NCI-H187 (cell line): Measurements from ENCODE around the gene CEACAM19.
"Not testable (repeated sequence)": the region's sequence is repeated elsewhere in the genome, so short reads cannot be mapped to it uniquely, and the experiment has no call there.

Source experiments
- DNase-seq, 2 experiments: peaks; one replicate each; lab custom pipeline; 2025; lab: John Stamatoyannopoulos, UW

CEACAM19 gene

GRCh38 chr19:44671400-44671799 is at the start of gene CEACAM19:
TSS of gene CEACAM19 (plus strand) at chr19:44671482. CDS start at chr19:44671932, 450 bp downstream.
- DNase-seq, result no peak

- DNase-seq, result no peak
These were observed 48.2 kb upstream of the CEACAM19 start for GRCh38 chr19:44623080-44623479.

GRCh38 chr19:44623626-44624025 is 47.7 kb upstream of the CEACAM19 start:
- DNase-seq, result no peak

GRCh38 chr19:44624840-44625354 is 46.4 kb upstream of the CEACAM19 start:
- DNase-seq, result no peak

GRCh38 chr19:44625637-44626036 is 45.6 kb upstream of the CEACAM19 start:
- DNase-seq, result not testable (repeated sequence)

GRCh38 chr19:44626048-44626624 is 45.1 kb upstream of the CEACAM19 start:
- DNase-seq, result no peak

GRCh38 chr19:44627631-44628030 is 43.7 kb upstream of the CEACAM19 start:
- no peak for DNase-seq

- no peak for DNase-seq
These were observed 42.5 kb upstream of the CEACAM19 start for GRCh38 chr19:44628793-44629192.

GRCh38 chr19:44631611-44632010 is 39.7 kb upstream of the CEACAM19 start:
- not testable (repeated sequence) for DNase-seq

GRCh38 chr19:44634058-44634457 is 37.2 kb upstream of the CEACAM19 start:
- not testable (repeated sequence) for DNase-seq

GRCh38 chr19:44634785-44635184 is 36.5 kb upstream of the CEACAM19 start:
- no peak for DNase-seq

- no peak for DNase-seq
These were observed 35.5 kb upstream of the CEACAM19 start for GRCh38 chr19:44635581-44636438.

GRCh38 chr19:44636439-44637389 is 34.6 kb upstream of the CEACAM19 start:
- no peak for DNase-seq

- DNase-seq, result no peak
These were observed 33.9 kb upstream of the CEACAM19 start for GRCh38 chr19:44637390-44637764.

- no peak for DNase-seq
These were observed 30.8 kb upstream of the CEACAM19 start for GRCh38 chr19:44640518-44640917.

GRCh38 chr19:44641501-44642265 is 29.6 kb upstream of the CEACAM19 start:
- no peak for DNase-seq

- no peak for DNase-seq
These were observed 28.9 kb upstream of the CEACAM19 start for GRCh38 chr19:44642377-44642776.

- no peak for DNase-seq
These were observed 27.5 kb upstream of the CEACAM19 start, which contains the start of gene PVR for GRCh38 chr19:44643605-44644401. TSS of gene PVR (plus strand) at chr19:44643910. CDS start at chr19:44644097, 187 bp downstream.

GRCh38 chr19:44644402-44645016 is 26.8 kb upstream of the CEACAM19 start:
- DNase-seq, result no peak
